ENCODE data around the gene SH2B2. TPM values are rescaled to one million over a fixed set of nuclear protein-coding genes. Genes with fewer than 3 reads are reported as not detected.

Gene SH2B2
- total and polyA plus RNA-seq, 7 experiments from 2014 or later: 0.25 to 10.9 (median 1.1) TPM

GRCh38 chr7:102273749-102274712 is 12.6 kb upstream of the SH2B2 start:
- H3K27ac ChIP-seq (ENCODE audit: low read depth, low read length): no peak overlapping the region
- no peaks in the 10 kb centered on the region for H3K36me3 ChIP-seq (ENCODE audit: control insufficient read depth in 2 of 3, insufficient read depth in 3 of 3, low read length in 3 of 3)
- DNase-seq: no peak
- Mint-ChIP-seq H3K4me3 (no peak overlapping the region), H3K36me3 (no peaks in the 10 kb centered on the region), H3K9me3 (peaks cover 0 to 2% (median 0%) of the 10 kb centered on the region in 11 donors), H3K4me1 (peaks cover 0 to 3% (median 0%) of the 10 kb centered on the region in 7 donors), H3K27ac (no peak overlapping the region), H3K27me3 (no peaks in the 10 kb centered on the region)
- no peak overlapping the region for H3K4me3 ChIP-seq (ENCODE audit: low read length)
- intact Hi-C loops (cut with micrococcal nuclease): no loop called here
- ATAC-seq: no peak
- no peaks in the 10 kb centered on the region for H3K4me1 ChIP-seq (ENCODE audit: control insufficient read depth in 2 of 2, insufficient read depth in 2 of 2, low read length in 2 of 2)
- ChIA-PET CTCF (interaction anchor here (3.8 kb wide), 1 partner anchor 731 kb away, joined by 29 read pairs; no protein-coding TSS in a partner anchor), POLR2A (no interaction called here)
- H3K9me3 ChIP-seq (ENCODE audit: control insufficient read depth in 2 of 3, low read length in 3 of 3): no peaks in the 10 kb centered on the region
- no peaks in the 10 kb centered on the region for H3K27me3 ChIP-seq (ENCODE audit: control insufficient read depth in 2 of 2, insufficient read depth in 2 of 2, low read length in 2 of 2)

DNA sequence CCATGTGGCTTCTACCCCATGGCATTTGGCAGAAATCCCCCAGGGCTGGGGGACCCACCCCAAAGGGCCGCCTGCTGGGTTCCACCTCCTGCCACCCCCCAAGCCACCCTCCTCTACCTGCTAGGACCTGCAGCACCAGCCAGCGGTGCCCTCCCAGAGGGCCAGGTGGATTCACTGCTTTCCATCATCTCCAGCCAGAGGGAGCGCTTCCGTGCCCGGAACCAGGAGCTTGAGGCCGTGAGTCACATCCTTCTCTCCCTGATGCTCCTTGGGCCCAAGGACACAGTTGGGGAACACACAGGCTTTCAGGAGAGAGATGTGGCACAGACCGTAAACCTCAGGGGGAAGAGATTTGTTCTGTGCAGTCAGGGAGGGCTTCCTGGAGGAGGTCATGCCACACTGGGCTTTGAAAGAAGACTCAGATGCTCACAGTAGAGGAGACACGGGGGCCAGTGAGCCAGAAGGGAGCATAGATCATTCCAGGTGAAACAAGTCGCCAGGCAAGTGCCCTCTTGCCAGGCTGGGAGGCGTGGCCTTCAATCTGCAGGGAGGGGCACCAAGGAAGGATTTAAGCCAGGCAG is 11.5 kb upstream of the SH2B2 start:
- H3K4me1 ChIP-seq (ENCODE audit: control insufficient read depth in 2 of 2, insufficient read depth in 2 of 2, low read length in 2 of 2): peaks cover 0 to 5% of the 10 kb centered on the region in 2 donors
- Mint-ChIP-seq H3K27ac (no peak overlapping the region), H3K9me3 (peaks cover 0 to 2% (median 0%) of the 10 kb centered on the region in 11 donors), H3K4me3 (no peak overlapping the region), H3K27me3 (no peaks in the 10 kb centered on the region), H3K4me1 (peaks cover 0 to 11% (median 0%) of the 10 kb centered on the region in 7 donors), H3K36me3 (no peaks in the 10 kb centered on the region)
- CTCF ChIA-PET: no interaction called here
- no peak overlapping the region for H3K27ac ChIP-seq (ENCODE audit: low read depth, low read length)
- H3K9me3 ChIP-seq (ENCODE audit: control insufficient read depth in 2 of 3, low read length in 3 of 3): no peaks in the 10 kb centered on the region
- intact Hi-C loops (cut with micrococcal nuclease): loop anchor here in 1 of 2 donors (5.0 kb wide), 1 partner anchor 192 kb away; no protein-coding TSS in a partner anchor
- DNase-seq (no peak), ATAC-seq (no peak)
- POLR2A ChIA-PET: no interaction called here
- H3K4me3 ChIP-seq (ENCODE audit: low read length): no peak overlapping the region
- H3K36me3 ChIP-seq (ENCODE audit: control insufficient read depth in 2 of 3, insufficient read depth in 3 of 3, low read length in 3 of 3): no peaks in the 10 kb centered on the region
- H3K27me3 ChIP-seq (ENCODE audit: control insufficient read depth in 2 of 2, insufficient read depth in 2 of 2, low read length in 2 of 2): no peaks in the 10 kb centered on the region

DNA sequence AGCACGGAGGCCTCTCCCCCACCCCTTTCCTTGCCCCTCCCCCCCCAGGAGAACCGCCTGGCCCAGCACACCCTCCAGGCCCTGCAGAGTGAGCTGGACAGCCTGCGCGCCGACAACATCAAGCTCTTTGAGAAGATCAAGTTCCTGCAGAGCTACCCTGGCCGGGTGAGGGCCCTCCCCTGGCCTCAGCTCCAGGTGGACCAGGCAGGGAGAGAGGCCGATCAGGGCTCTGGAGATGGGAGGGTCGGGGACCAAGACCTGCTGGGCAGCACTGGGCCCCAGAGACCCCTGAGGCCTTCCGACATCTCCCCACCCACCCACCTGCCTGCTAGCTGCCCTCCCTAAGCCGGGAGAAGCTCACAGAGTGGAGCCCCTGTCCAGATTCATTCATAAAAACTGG is 8.8 kb upstream of the SH2B2 start:
- Mint-ChIP-seq H3K27ac (no peak overlapping the region), H3K36me3 (no peaks in the 10 kb centered on the region), H3K9me3 (peaks cover 0 to 2% (median 0%) of the 10 kb centered on the region in 11 donors), H3K27me3 (no peaks in the 10 kb centered on the region), H3K4me1 (peaks cover 0 to 9% (median 0%) of the 10 kb centered on the region in 7 donors), H3K4me3 (no peak overlapping the region)
- Histone ChIP-seq H3K27ac (ENCODE audit: low read depth, low read length) (no peak overlapping the region), H3K9me3 (ENCODE audit: control insufficient read depth in 2 of 3, low read length in 3 of 3) (no peaks in the 10 kb centered on the region), H3K4me1 (ENCODE audit: control insufficient read depth in 2 of 2, insufficient read depth in 2 of 2, low read length in 2 of 2) (peaks cover 0 to 5% of the 10 kb centered on the region in 2 donors), H3K4me3 (ENCODE audit: low read length) (no peak overlapping the region), H3K27me3 (ENCODE audit: control insufficient read depth in 2 of 2, insufficient read depth in 2 of 2, low read length in 2 of 2) (no peaks in the 10 kb centered on the region), H3K36me3 (ENCODE audit: control insufficient read depth in 2 of 3, insufficient read depth in 3 of 3, low read length in 3 of 3) (no peaks in the 10 kb centered on the region)
- ChIA-PET POLR2A (no interaction called here), CTCF (interaction anchor here (1.4 kb wide), 1 partner anchor 113 kb away, joined by 4 read pairs; no protein-coding TSS in a partner anchor)
- ATAC-seq (no peak), DNase-seq (no peak)
- intact Hi-C loops (cut with micrococcal nuclease): loop anchor here in 1 of 2 donors (5.0 kb wide), 1 partner anchor 189 kb away; no protein-coding TSS in a partner anchor

GRCh38 chr7:102279537-102280400 is 6.9 kb upstream of the SH2B2 start:
- Histone ChIP-seq H3K4me3 (ENCODE audit: low read length) (no peak overlapping the region), H3K9me3 (ENCODE audit: control insufficient read depth in 2 of 3, low read length in 3 of 3) (no peaks in the 10 kb centered on the region), H3K4me1 (ENCODE audit: control insufficient read depth in 2 of 2, insufficient read depth in 2 of 2, low read length in 2 of 2) (peaks cover 3 to 5% of the 10 kb centered on the region in 2 donors), H3K27me3 (ENCODE audit: control insufficient read depth in 2 of 2, insufficient read depth in 2 of 2, low read length in 2 of 2) (no peaks in the 10 kb centered on the region), H3K36me3 (ENCODE audit: control insufficient read depth in 2 of 3, insufficient read depth in 3 of 3, low read length in 3 of 3) (no peaks in the 10 kb centered on the region), H3K27ac (ENCODE audit: low read depth, low read length) (no peak overlapping the region)
- ChIA-PET CTCF (interaction anchor here (0.7 to 2.6 kb wide), 5 partner anchors 107 to 116 kb away, joined by 3 to 12 read pairs (median 3); partner anchors contain the start of gene PRKRIP1), POLR2A (interaction anchor here (2.4 kb wide), 1 partner anchor 116 kb away, joined by 6 read pairs; the partner anchor contains the start of gene PRKRIP1)
- peak overlapping the region in 1 of 9 donors; percentile 17 for H3K27ac Mint-ChIP-seq
- peak; percentile 87 for ATAC-seq
- DNase-seq: peak; percentile 35 to 63 (median 54)
- peaks cover 0 to 2% (median 0%) of the 10 kb centered on the region in 11 donors for H3K9me3 Mint-ChIP-seq
- H3K4me1 Mint-ChIP-seq: peaks cover 4 to 15% (median 4%) of the 10 kb centered on the region in 7 donors
- intact Hi-C loops (cut with micrococcal nuclease): loop anchor here (1.0 to 10.0 kb wide), 4 partner anchors 111 to 188 kb away; partner anchors contain the start of genes ALKBH4 (in 1 of the 2) and LRWD1 (in 1 of the 2)
- no peak overlapping the region for H3K4me3 Mint-ChIP-seq
- H3K27me3 Mint-ChIP-seq: peaks cover 0 to 7% (median 0%) of the 10 kb centered on the region in 5 donors
- no peaks in the 10 kb centered on the region for H3K36me3 Mint-ChIP-seq

DNA sequence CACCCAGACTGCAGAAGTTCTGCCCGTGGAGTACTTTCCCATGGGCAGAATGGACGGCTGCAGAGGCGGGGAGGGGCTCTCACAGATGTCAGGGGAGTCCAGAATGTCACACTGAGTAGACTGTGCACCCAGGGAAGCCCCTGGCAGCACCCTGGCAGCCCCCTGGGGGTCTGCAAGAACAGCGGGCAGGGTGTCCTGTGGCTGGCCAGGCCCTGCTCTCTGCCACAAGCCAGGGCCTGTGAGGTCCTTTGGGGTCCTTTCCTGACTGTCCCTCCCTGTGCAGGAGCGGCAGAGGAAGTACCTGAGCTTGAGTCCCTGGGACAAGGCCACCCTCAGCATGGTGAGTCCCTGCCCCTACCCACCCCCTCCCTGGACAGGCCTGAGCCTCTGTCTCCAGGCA is 6.1 kb upstream of the SH2B2 start:
- peaks cover 5% of the 10 kb centered on the region in 2 donors for H3K4me1 ChIP-seq (ENCODE audit: control insufficient read depth in 2 of 2, insufficient read depth in 2 of 2, low read length in 2 of 2)
- H3K4me3 Mint-ChIP-seq: no peak overlapping the region
- DNase-seq (no peak), ATAC-seq (no peak)
- no peak overlapping the region for H3K27ac Mint-ChIP-seq
- no peaks in the 10 kb centered on the region for H3K36me3 ChIP-seq (ENCODE audit: control insufficient read depth in 2 of 3, insufficient read depth in 3 of 3, low read length in 3 of 3)
- H3K4me1 Mint-ChIP-seq: peaks cover 11 to 22% (median 11%) of the 10 kb centered on the region in 7 donors
- no peaks in the 10 kb centered on the region for H3K9me3 Mint-ChIP-seq
- H3K27me3 Mint-ChIP-seq: peaks cover 0 to 15% (median 0%) of the 10 kb centered on the region in 5 donors
- no peaks in the 10 kb centered on the region for H3K36me3 Mint-ChIP-seq
- intact Hi-C loops (cut with micrococcal nuclease): loop anchor here in 1 of 2 donors (10.0 kb wide), 1 partner anchor 184 kb away; the partner anchor contains the start of genes ALKBH4 and LRWD1
- no peak overlapping the region for H3K4me3 ChIP-seq (ENCODE audit: low read length)
- POLR2A ChIA-PET: interaction anchor here (2.4 kb wide), 1 partner anchor 115 kb away, joined by 6 read pairs; the partner anchor contains the start of gene PRKRIP1
- no peaks in the 10 kb centered on the region for H3K27me3 ChIP-seq (ENCODE audit: control insufficient read depth in 2 of 2, insufficient read depth in 2 of 2, low read length in 2 of 2)
- no peak overlapping the region for H3K27ac ChIP-seq (ENCODE audit: low read depth, low read length)
- CTCF ChIA-PET: interaction anchor here (2.6 kb wide), 1 partner anchor 109 kb away, joined by 12 read pairs; no protein-coding TSS in a partner anchor
- H3K9me3 ChIP-seq (ENCODE audit: control insufficient read depth in 2 of 3, low read length in 3 of 3): no peaks in the 10 kb centered on the region

All from naive thymus-derived CD4-positive, alpha-beta T cell (primary cell).